Endothelial cell of umbilical vein (primary cell): ENCODE results near the gene FOXI2. TPM values are rescaled to one million over a fixed set of nuclear protein-coding genes. Genes with fewer than 3 reads are reported as not detected.

Source experiments
- BruUV-seq: library from RNA; stranded (reverse); fragments of 400-500 nt; replicated peaks from 2 replicates; lab custom pipeline; 2021; lab: Mats Ljungman, UMichigan
- CTCF ChIA-PET: fragments of 300-600, 350-600 bp; sonication (Branson Sonifier 250); formaldehyde crosslinking; loops from one replicate; lab custom pipeline; 2021; ENCODE audit warnings: antibody characterized with exemption, inconsistent platforms; lab: Charles Lee
- POLR2A ChIA-PET: fragments of 300-600, 350-600 bp; sonication (Branson Sonifier 250); formaldehyde crosslinking; loops from one replicate; lab custom pipeline; 2021; ENCODE audit warnings: antibody characterized with exemption, inconsistent platforms; lab: Charles Lee
- DNase-seq: peaks from one replicate; pipeline ENCODE4 v3.0.0-alpha.2; 2011; ENCODE audit warnings: low read depth, low spot score
- FAIRE-seq: peaks from 2 replicates; lab custom pipeline; 2011; peaks lifted over from hg19 to GRCh38; lab: Jason Lieb, UNC
- H2AFZ ChIP-seq: 2 replicates; pipeline ENCODE4 v1.6.0; 2012; ENCODE audit warnings: low read depth, low read length, control low read depth, inconsistent platforms
- H3K27ac ChIP-seq: 2 replicates; pipeline ENCODE4 v1.5.1; 2011; ENCODE audit warnings: low read depth, mild to moderate bottlenecking, control low read depth, low read length, moderate library complexity; ENCODE audit not compliant: insufficient read depth
- H3K27me3 ChIP-seq, 2 experiments: 2 replicates each; pipeline versions ENCODE4 v1.6.0 to v1.6.1; 2011; ENCODE audit warnings: low read length in 2 of 2, mixed read lengths in 1 of 2; ENCODE audit not compliant: control insufficient read depth in 2 of 2, insufficient read depth in 2 of 2
- H3K36me3 ChIP-seq, 2 experiments: 2 replicates in 1 of 2; 3 replicates in 1 of 2; pipeline ENCODE4 v1.5.1; 2011; ENCODE audit warnings: low read length in 2 of 2, mild to moderate bottlenecking in 1 of 2, moderate library complexity in 1 of 2; ENCODE audit not compliant: control insufficient read depth in 2 of 2, insufficient read depth in 2 of 2; ENCODE audit errors: extremely low read depth in 1 of 2
- H3K4me1 ChIP-seq: 3 replicates; pipeline ENCODE4 v1.5.1; 2011; ENCODE audit warnings: mild to moderate bottlenecking, low read length; ENCODE audit not compliant: control insufficient read depth, insufficient read depth; ENCODE audit errors: extremely low read depth
- H3K4me2 ChIP-seq: 2 replicates; pipeline ENCODE4 v1.6.1; 2011; ENCODE audit warnings: low read length, control low read depth, mixed read lengths; ENCODE audit not compliant: insufficient read depth
- H3K4me3 ChIP-seq, 3 experiments: fragments of 200-600 bp in 1 of 3; sonication (generic), shearing (Covaris generic) in 1 of 3; replicated peaks in 1 of 3; 2 replicates each; pipeline ENCODE4 v1.5.1; 2011 to 2016; ENCODE audit warnings: control low read depth in 3 of 3, low read length in 3 of 3, mild to moderate bottlenecking in 2 of 3, inconsistent platforms in 1 of 3, low read depth in 1 of 3, moderate library complexity in 1 of 3; ENCODE audit not compliant: insufficient read depth in 1 of 3
- H3K79me2 ChIP-seq: 2 replicates; pipeline ENCODE4 v1.6.0; 2012; ENCODE audit warnings: low read length, inconsistent platforms; ENCODE audit not compliant: control insufficient read depth, insufficient read depth
- H3K9ac ChIP-seq: replicated peaks from 2 replicates; pipeline ENCODE3; 2011; ENCODE audit warnings: low read length, control low read depth; ENCODE audit not compliant: insufficient read depth; ENCODE audit errors: extremely low read depth
- H3K9me1 ChIP-seq: replicated peaks from 3 replicates; pipeline ENCODE4 v1.6.0; 2011; ENCODE audit warnings: mild to moderate bottlenecking, low read length; ENCODE audit not compliant: control insufficient read depth, insufficient read depth; ENCODE audit errors: extremely low read depth
- H3K9me3 ChIP-seq: replicated peaks from 2 replicates; pipeline ENCODE4 v1.5.1; 2012; ENCODE audit warnings: low read length, inconsistent platforms; ENCODE audit not compliant: control insufficient read depth, insufficient read depth
- H4K20me1 ChIP-seq: replicated peaks from 2 replicates; pipeline ENCODE3; 2011; ENCODE audit warnings: mild to moderate bottlenecking, low read length; ENCODE audit not compliant: control insufficient read depth, insufficient read depth; ENCODE audit errors: extremely low read depth
- EZH2 ChIP-seq: IDR thresholded peaks from 2 replicates; pipeline ENCODE4 v1.6.1; 2012; ENCODE audit warnings: borderline replicate concordance, low read depth, mild to moderate bottlenecking, moderate library complexity, low read length, inconsistent platforms; ENCODE audit not compliant: severe bottlenecking
- FOS ChIP-seq: IDR thresholded peaks from 2 replicates; pipeline ENCODE4 v1.6.1; 2011; ENCODE audit warnings: mild to moderate bottlenecking, low read length, moderate library complexity, borderline replicate concordance; ENCODE audit not compliant: insufficient read depth
- GATA2 ChIP-seq: IDR thresholded peaks from 2 replicates; pipeline ENCODE4 v1.7.0; 2011; ENCODE audit warnings: low read depth, mild to moderate bottlenecking, moderate library complexity, mixed read lengths, low read length; ENCODE audit not compliant: insufficient read length, insufficient read depth
- JUN ChIP-seq: IDR thresholded peaks from 2 replicates; pipeline ENCODE4 v1.6.1; 2011; ENCODE audit warnings: borderline replicate concordance, low read depth; ENCODE audit not compliant: insufficient read length, insufficient read depth
- MYC ChIP-seq: IDR thresholded peaks from one replicate; pipeline ENCODE4 v1.6.1; 2011; ENCODE audit warnings: mild to moderate bottlenecking, low read depth, low read length
- POLR2A ChIP-seq: IDR thresholded peaks from 2 replicates; pipeline ENCODE4 v1.6.1; 2012; ENCODE audit warnings: low read depth, mild to moderate bottlenecking, control low read depth, low read length
- POLR2AphosphoS5 ChIP-seq: IDR thresholded peaks from 2 replicates; pipeline ENCODE4 v1.6.1; 2012; ENCODE audit warnings: low read depth, mild to moderate bottlenecking, control low read depth, low read length, moderate library complexity; ENCODE audit not compliant: insufficient read depth
- dilution Hi-C: fragments of 300-500 bp; cut with MboI; formaldehyde crosslinking; loops from one replicate; pipeline ENCODE4 v1.15.0; 2019; ENCODE audit warnings: low sequenced_read_pairs; ENCODE audit not compliant: extremely low pct_ligation_motif_present
- intact Hi-C: fragments of 100-400 bp; cut with micrococcal nuclease; formaldehyde crosslinking; loops from one replicate; pipeline ENCODE4 v1.10.0; 2022
- polyA plus RNA-seq, 4 experiments: library from polyadenylated mRNA; depleted of rRNA in 3 of 4; stranded (reverse) in 3 of 4; unstranded in 1 of 4; fragments of >200 nt; gene quantifications; 2 replicates each; pipeline versions ENCODE4 v1.2.1 to v1.2.3, GENCODE V29; 2011 to 2012; ENCODE audit warnings: missing spikeins in 1 of 4
- total RNA-seq: library from RNA; stranded (reverse); gene quantifications from 2 replicates; pipeline ENCODE4 v1.2.3, GENCODE V29; 2021
- TF ChIP-seq, protein P1 (sequence below), 2 donors: IDR thresholded peaks; 1 replicate in 1 of 2; 2 replicates in 1 of 2; pipeline ENCODE4 v1.5.1; 2011; ENCODE audit warnings: low read length in 2 of 2, mild to moderate bottlenecking in 2 of 2, moderate library complexity in 2 of 2, control low read depth in 1 of 2, inconsistent platforms in 1 of 2, low read depth in 1 of 2; ENCODE audit not compliant: insufficient read depth in 1 of 2; ENCODE audit errors: extremely low read depth in 1 of 2
- TF ChIP-seq, protein P2 (sequence below): IDR thresholded peaks from 2 replicates; pipeline ENCODE4 v1.6.1; 2011; ENCODE audit not compliant: insufficient read depth, insufficient read length

FOXI2 gene
- total and polyA plus RNA-seq, 2 donors (not counting 3 experiments of a cell fraction or from before 2014, with no cell fraction given): not detected

DNA sequence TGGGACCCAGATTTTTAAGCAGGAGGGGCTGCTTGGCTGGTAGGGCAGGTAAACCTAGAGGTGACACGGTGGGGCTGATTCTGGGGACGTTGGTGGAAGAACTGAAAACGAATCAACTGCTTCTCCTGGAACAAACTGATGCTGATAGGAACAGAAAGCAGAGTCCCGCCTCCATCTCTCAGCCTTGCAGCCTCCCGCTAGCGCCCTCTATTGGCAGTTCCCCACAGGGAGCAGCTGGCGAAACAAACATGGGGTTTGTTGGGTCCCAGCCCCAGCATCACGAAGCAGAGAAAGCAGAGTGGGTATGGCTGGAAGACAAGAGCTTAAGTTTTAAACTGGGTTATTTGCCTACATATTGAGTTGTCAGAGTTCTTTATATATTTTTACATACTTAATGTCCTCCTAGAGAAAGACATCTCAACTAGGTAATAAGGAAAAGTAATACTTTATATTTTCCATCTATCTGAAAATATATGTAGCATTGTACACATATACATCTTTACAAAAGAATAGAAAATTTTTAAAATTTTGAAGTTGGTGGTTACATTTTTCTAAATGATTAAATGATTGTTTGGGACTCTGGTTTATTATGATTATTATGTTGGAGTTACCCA, 42.3 kb upstream of the FOXI2 start:
- peak; percentile 37 for FAIRE-seq
- Histone ChIP-seq H2AFZ (no peak overlapping the region), H3K9me1 (no peaks in the 10 kb centered on the region), H3K4me1 (no peaks in the 10 kb centered on the region), H4K20me1 (no peaks in the 10 kb centered on the region), H3K27ac (no peak overlapping the region), H3K9ac (no peak overlapping the region), H3K36me3 (no peaks in the 10 kb centered on the region), H3K4me3 (no peak overlapping the region), H3K4me2 (no peak overlapping the region), H3K27me3 (no peaks in the 10 kb centered on the region), H3K79me2 (no peaks in the 10 kb centered on the region), H3K9me3 (no peaks in the 10 kb centered on the region)
- peak; percentile 25 for DNase-seq
- POLR2A ChIA-PET: no interaction called here
- CTCF ChIA-PET: interaction anchor here (0.5 to 2.4 kb wide), 4 partner anchors 12 to 25 kb away, joined by 3 to 11 read pairs (median 4); no protein-coding TSS in a partner anchor
- intact Hi-C loops (loop anchor here (2.0 kb wide), 1 partner anchor 130 kb away; no protein-coding TSS in a partner anchor), dilution Hi-C loops (no loop called here)
- no TSS peak for BruUV-seq
- TF ChIP-seq EZH2: no peak
- TF ChIP-seq, protein P1, sequence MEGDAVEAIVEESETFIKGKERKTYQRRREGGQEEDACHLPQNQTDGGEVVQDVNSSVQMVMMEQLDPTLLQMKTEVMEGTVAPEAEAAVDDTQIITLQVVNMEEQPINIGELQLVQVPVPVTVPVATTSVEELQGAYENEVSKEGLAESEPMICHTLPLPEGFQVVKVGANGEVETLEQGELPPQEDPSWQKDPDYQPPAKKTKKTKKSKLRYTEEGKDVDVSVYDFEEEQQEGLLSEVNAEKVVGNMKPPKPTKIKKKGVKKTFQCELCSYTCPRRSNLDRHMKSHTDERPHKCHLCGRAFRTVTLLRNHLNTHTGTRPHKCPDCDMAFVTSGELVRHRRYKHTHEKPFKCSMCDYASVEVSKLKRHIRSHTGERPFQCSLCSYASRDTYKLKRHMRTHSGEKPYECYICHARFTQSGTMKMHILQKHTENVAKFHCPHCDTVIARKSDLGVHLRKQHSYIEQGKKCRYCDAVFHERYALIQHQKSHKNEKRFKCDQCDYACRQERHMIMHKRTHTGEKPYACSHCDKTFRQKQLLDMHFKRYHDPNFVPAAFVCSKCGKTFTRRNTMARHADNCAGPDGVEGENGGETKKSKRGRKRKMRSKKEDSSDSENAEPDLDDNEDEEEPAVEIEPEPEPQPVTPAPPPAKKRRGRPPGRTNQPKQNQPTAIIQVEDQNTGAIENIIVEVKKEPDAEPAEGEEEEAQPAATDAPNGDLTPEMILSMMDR (IDR thresholded peaks at IDR 0.05; ENCODE audit: extremely low read depth in 1 of 2, insufficient read depth in 1 of 2, low read depth in 1 of 2, low read length in 2 of 2): peak; percentile 62 to 74

DNA sequence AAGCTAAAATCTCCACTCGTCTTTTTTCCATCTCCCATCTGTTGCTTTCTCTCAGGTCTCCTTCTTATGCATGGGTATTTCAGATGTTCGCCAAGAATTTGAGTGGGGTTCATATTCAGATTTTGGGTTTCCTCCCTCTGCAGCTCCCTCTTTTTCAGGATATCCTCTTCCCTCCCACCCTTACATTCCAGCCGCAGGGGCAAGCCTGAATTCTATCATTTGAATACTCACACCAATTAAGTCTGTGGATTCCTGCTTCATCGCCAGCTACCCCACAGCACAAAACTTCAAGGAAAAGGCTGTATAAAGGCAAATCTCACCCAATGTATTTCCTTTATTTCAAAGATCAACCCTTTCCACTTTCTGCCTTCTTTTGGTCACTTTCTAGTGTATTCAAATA, 41.6 kb upstream of the FOXI2 start:
- DNase-seq: no peak
- H3K36me3 ChIP-seq: no peaks in the 10 kb centered on the region
- no peaks in the 10 kb centered on the region for H3K27me3 ChIP-seq
- H3K9ac ChIP-seq: no peak overlapping the region
- TF ChIP-seq FOS (no peak), POLR2AphosphoS5 (no peak), EZH2 (no peak), GATA2 (no peak), POLR2A (no peak), JUN (no peak), MYC (no peak)
- TF ChIP-seq, protein P2, sequence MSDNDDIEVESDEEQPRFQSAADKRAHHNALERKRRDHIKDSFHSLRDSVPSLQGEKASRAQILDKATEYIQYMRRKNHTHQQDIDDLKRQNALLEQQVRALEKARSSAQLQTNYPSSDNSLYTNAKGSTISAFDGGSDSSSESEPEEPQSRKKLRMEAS: no peak
- TF ChIP-seq, protein P1 (IDR thresholded peaks at IDR 0.05; ENCODE audit: extremely low read depth in 1 of 2, insufficient read depth in 1 of 2, low read depth in 1 of 2, low read length in 2 of 2): no peak
- no peak overlapping the region for H3K4me3 ChIP-seq
- no peaks in the 10 kb centered on the region for H4K20me1 ChIP-seq
- H3K4me1 ChIP-seq: no peaks in the 10 kb centered on the region
- H3K79me2 ChIP-seq: no peaks in the 10 kb centered on the region
- FAIRE-seq: no peak
- no peak overlapping the region for H3K27ac ChIP-seq
- H3K9me1 ChIP-seq: no peaks in the 10 kb centered on the region
- no peak overlapping the region for H2AFZ ChIP-seq
- dilution Hi-C loops: no loop called here
- CTCF ChIA-PET: interaction anchor here (1.2 to 2.4 kb wide), 4 partner anchors 11 to 46 kb away, joined by 3 to 11 read pairs (median 4); no protein-coding TSS in a partner anchor
- POLR2A ChIA-PET: no interaction called here
- H3K9me3 ChIP-seq: no peaks in the 10 kb centered on the region
- intact Hi-C loops: loop anchor here (2.0 kb wide), 1 partner anchor 131 kb away; no protein-coding TSS in a partner anchor
- no peak overlapping the region for H3K4me2 ChIP-seq
- BruUV-seq: no TSS peak
